DND-41 (cell line): Measurements from ENCODE around the gene NINJ1.

ENCODE experiments used
- ATAC-seq: fragments of 200-7000 bp; cut with Tn5 transposase; 3 replicates; pipeline ENCODE4 v1.9.1; 2021; ENCODE audit warnings: low read depth; ENCODE audit not compliant: insufficient read depth
- DNase-seq: peaks from one replicate; pipeline ENCODE4 v3.0.0-alpha.2; 2020
- H2AFZ ChIP-seq: 2 replicates; pipeline ENCODE4 v1.6.0; 2012; ENCODE audit warnings: low read depth, low read length
- H3K27ac ChIP-seq: 2 replicates; pipeline ENCODE4 v1.5.1; 2012; ENCODE audit warnings: low read length, inconsistent platforms
- H3K27me3 ChIP-seq: fragments of 200-600 bp; sonication (generic); 2 replicates; pipeline ENCODE4 v1.6.0; 2012; ENCODE audit warnings: low read length, mild to moderate bottlenecking, inconsistent platforms; ENCODE audit not compliant: insufficient read depth, poor library complexity
- H3K36me3 ChIP-seq: 2 replicates; pipeline ENCODE4 v1.5.1; 2012; ENCODE audit warnings: low read length, inconsistent platforms; ENCODE audit not compliant: insufficient read depth
- H3K4me1 ChIP-seq: 2 replicates; pipeline ENCODE4 v1.5.1; 2012; ENCODE audit warnings: mild to moderate bottlenecking, low read length; ENCODE audit not compliant: insufficient read depth
- H3K4me2 ChIP-seq: 2 replicates; pipeline ENCODE4 v1.6.0; 2012; ENCODE audit warnings: mild to moderate bottlenecking, moderate library complexity, low read length, inconsistent platforms; ENCODE audit not compliant: insufficient read depth
- H3K4me3 ChIP-seq, 2 experiments: fragments of 200-600 bp in 1 of 2; shearing (Covaris generic) in 1 of 2; 2 replicates each; pipeline ENCODE4 v1.5.1; 2012 to 2016; ENCODE audit warnings: inconsistent platforms in 2 of 2, low read length in 2 of 2, mild to moderate bottlenecking in 2 of 2, low read depth in 1 of 2, moderate library complexity in 1 of 2
- H3K79me2 ChIP-seq: 2 replicates; pipeline ENCODE4 v1.6.0; 2012; ENCODE audit warnings: low read length, inconsistent platforms; ENCODE audit not compliant: insufficient read depth
- H3K9ac ChIP-seq: 2 replicates; pipeline ENCODE4 v1.6.0; 2012; ENCODE audit warnings: low read depth, mild to moderate bottlenecking, inconsistent platforms, low read length, moderate library complexity
- H3K9me3 ChIP-seq: 2 replicates; pipeline ENCODE4 v1.5.1; 2012; ENCODE audit warnings: low read length, moderate library complexity, mild to moderate bottlenecking, inconsistent platforms; ENCODE audit not compliant: insufficient read depth, severe bottlenecking
- H4K20me1 ChIP-seq: 2 replicates; pipeline ENCODE4 v1.6.0; 2012; ENCODE audit warnings: low read length; ENCODE audit not compliant: insufficient read depth
- CTCF ChIP-seq: IDR thresholded peaks from 2 replicates; pipeline ENCODE4 v1.5.1; 2012; ENCODE audit warnings: borderline replicate concordance, low read length, moderate library complexity, mild to moderate bottlenecking; ENCODE audit not compliant: poor library complexity, severe bottlenecking; ENCODE audit errors: extremely low read depth
- EZH2 ChIP-seq: IDR thresholded peaks from 3 replicates; pipeline ENCODE4 v1.6.1; 2012; ENCODE audit warnings: borderline replicate concordance, low read depth, mild to moderate bottlenecking, moderate library complexity, low read length, inconsistent platforms; ENCODE audit not compliant: severe bottlenecking

NINJ1 gene

GRCh38 chr9:93181672-93182435, 47.8 kb upstream of the NINJ1 start:
- no peaks in the 10 kb centered on the region for H3K27me3 ChIP-seq
- H4K20me1 ChIP-seq, result no peaks in the 10 kb centered on the region
- H3K4me3 ChIP-seq, result no peak overlapping the region
- no peak overlapping the region for H3K9ac ChIP-seq
- TF ChIP-seq EZH2 (no peak), CTCF (no peak)
- no peak overlapping the region for H2AFZ ChIP-seq
- no peaks in the 10 kb centered on the region for H3K79me2 ChIP-seq
- no peaks in the 10 kb centered on the region for H3K9me3 ChIP-seq
- no peak for ATAC-seq
- H3K4me1 ChIP-seq, result no peaks in the 10 kb centered on the region
- DNase-seq, result no peak
- no peaks in the 10 kb centered on the region for H3K36me3 ChIP-seq
- H3K27ac ChIP-seq, result no peak overlapping the region
- H3K4me2 ChIP-seq, result no peak overlapping the region

DNA sequence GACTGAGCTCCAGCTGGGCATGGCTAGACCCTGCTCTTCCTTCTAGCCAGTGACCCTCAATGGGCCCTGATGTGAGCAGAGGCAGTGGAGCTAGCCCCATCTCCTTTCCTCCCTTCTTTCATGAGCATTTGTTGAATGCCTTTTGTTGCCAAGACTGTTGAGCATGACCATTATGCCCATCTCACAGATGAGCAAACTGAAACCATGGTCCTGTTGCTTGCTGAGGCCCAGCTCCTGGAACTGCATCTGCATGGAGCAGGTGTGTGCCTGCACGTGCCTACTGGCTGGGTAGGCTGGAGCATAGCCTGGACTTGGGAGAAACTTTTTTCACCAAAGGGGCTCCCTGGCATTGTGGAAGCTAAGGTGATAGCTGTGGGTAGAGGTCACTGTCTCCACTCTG, 46.9 kb upstream of the NINJ1 start:
- Histone ChIP-seq H2AFZ (no peak overlapping the region), H3K4me1 (no peaks in the 10 kb centered on the region), H3K9ac (no peak overlapping the region), H3K4me2 (no peak overlapping the region), H3K27me3 (no peaks in the 10 kb centered on the region), H4K20me1 (no peaks in the 10 kb centered on the region), H3K79me2 (no peaks in the 10 kb centered on the region), H3K4me3 (no peak overlapping the region), H3K36me3 (no peaks in the 10 kb centered on the region), H3K27ac (no peak overlapping the region), H3K9me3 (no peaks in the 10 kb centered on the region)
- TF ChIP-seq CTCF (no peak), EZH2 (no peak)
- DNase-seq (no peak), ATAC-seq (no peak)

- no peaks in the 10 kb centered on the region for H3K4me1 ChIP-seq
- no peaks in the 10 kb centered on the region for H3K27me3 ChIP-seq
- no peak overlapping the region for H3K4me2 ChIP-seq
- H4K20me1 ChIP-seq, result no peaks in the 10 kb centered on the region
- no peaks in the 10 kb centered on the region for H3K9me3 ChIP-seq
- no peaks in the 10 kb centered on the region for H3K79me2 ChIP-seq
- H3K4me3 ChIP-seq, result no peak overlapping the region
- DNase-seq (no peak), ATAC-seq (no peak)
- no peak for TF ChIP-seq EZH2
- TF ChIP-seq CTCF, result no peak
- no peak overlapping the region for H3K27ac ChIP-seq
- no peak overlapping the region for H3K9ac ChIP-seq
- H3K36me3 ChIP-seq, result no peaks in the 10 kb centered on the region
- H2AFZ ChIP-seq, result no peak overlapping the region
Measured at GRCh38 chr9:93178851-93179786, 45.1 kb upstream of the NINJ1 start.
